GM21619 (cell line): ENCODE measurements around the gene CCDC60.

Experiments
- ATAC-seq: cut with Tn5 transposase; IDR thresholded peaks from one replicate; pipeline ENCODE4 v1.9.1; 2021; ENCODE audit not compliant: unreplicated experiment

The CCDC60 gene

DNA sequence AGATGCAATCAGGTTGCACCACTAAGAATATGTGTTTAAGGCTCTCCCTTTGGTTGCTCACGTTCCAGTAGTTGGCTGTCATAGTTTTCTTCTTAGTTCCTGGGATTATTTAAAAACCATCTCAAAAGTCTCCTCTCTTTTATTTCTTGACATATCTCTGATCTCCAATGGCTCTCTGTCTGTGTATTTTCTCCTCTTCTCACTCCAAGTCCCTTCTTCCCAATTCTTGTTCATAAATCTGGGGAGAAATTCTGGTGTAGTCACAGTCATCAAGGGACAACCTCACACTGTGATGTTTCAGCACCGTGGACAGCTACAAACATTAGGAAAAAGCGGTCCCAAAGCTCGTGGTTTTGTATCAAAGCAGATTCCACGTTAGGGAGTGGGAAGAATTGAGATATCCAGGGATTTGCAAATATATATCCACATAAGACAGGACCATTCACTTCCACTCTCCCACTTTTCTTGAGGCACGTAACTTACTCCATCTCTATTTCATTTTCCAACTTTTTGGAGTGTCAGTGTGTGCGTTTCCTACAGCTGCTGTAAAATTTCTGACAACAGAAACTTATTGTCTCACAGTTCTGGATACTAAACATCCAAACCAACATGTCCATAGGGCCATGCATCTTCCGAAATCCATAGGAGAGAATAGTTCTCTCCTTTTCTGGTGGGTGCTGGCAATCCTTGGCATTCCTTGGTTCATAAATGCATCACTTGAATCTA lies 178.4 kb downstream of the CCDC60 start:
- ATAC-seq, result no peak

DNA sequence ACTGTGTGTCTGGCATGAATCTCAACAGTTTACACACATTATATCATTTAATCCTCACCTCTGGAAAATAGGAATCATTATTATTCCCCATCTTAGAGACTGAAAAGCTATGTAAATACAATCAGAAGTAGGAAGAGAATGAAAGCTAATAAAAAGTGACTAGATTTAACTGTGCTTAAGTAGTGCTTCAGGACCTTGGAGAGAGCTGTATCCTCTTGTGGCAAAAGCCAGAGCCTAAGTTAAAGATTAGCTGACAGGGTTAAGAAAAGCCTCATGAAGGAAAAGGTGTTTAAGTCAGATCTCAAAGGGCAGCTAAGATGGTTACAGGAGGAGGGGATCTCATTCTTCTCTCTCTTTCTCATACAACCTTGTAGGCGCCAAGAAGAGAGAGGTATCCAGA lies 193.7 kb downstream of the CCDC60 start:
- no peak for ATAC-seq

DNA sequence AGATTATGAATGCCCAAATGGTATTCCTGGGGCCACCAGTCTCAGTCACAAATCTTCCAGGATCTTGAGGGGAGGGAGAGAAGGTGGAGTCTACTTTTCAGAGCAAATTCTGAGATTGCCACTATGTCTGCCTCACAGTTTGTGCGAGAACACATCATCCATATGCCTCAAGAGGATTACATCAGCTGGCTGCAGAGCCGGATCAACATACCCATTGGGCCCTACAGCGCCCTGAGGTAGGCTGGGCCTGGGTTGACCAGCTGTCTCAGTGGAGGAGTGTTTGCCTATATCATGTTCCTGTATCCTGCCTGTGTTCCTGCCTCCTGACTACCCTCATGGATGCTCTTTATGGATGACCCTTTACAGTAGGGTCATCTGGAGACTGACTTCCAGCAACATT lies 205.9 kb downstream of the CCDC60 start:
- no peak for ATAC-seq

DNA sequence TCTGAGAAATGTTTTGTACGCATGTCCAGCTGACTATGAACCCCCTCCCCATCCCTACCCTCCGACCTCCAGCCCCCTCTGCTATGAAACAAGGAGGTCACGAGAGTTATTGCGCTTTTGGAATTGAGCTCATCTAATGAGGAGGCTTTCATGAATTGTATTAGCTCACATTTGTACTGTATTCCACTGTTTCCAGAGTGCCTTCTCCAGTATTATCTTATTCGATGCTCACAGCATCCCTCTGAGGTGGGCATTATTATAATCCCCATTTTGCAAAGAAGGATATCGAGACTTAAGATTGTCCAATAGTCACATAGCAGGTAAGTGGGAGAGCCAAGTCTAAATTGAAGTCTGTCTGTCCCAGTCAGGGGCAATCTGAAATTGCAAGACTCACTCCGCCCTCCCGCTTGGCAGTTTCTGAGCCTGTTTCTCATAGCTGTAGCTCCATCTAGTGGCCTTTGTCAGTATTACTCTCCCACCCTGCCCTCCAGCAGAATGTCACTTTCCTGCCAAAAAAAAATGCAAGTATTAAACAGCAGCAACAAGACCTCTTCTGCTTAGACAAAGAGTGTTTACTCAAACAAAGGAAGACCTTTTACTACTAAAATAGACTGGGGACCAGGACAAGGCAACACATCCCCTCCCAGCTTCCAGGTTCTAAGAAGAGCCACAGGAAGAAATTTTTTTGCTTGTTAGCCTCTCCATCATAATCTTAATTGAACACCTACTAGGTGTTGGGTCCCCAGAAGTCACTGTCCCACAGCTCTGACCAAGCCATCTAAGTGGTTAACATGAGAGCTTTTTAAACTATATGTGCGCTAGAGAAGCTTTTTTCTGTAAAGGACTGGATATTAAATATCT lies 210.5 kb downstream of the CCDC60 start:
- ATAC-seq, result no peak

DNA sequence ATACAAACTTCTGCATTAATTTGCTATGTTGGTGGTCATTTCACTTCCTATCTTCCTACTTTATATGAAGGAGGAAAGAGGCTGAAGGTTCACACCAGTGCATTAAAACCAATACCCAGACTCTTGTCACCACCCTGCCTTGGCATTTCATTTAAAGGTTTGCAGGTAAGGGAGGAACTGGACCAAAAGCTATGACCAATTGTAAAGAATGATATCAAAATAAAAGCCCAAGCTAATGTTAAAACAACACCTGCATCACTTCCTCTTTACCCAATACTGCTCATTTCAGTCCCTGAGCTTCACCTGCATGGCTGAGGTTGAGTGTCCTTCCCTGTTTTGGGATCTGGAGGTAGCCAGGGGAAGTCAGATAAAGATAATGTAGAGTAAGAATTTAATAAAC lies 211.8 kb downstream of the CCDC60 start:
- no peak for ATAC-seq

DNA sequence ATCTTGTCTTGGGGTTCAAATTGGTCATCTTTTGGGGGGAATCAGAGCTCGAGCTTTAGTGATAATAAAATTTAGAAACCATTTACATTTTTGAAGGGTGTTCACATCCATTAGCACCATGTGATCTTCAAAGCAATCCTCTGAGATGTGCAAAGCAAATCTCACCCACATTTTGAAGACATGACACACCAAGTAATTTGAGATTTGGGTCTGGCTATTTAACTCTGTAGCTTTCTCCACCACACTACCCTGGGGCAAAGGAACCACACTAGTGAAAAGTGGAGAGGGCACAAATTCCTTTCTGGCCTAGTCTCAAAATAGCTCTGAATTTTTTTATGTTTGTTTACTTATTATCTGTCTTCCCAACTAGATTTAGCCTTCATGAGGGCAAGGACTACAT lies 212.5 kb downstream of the CCDC60 start:
- no peak for ATAC-seq

DNA sequence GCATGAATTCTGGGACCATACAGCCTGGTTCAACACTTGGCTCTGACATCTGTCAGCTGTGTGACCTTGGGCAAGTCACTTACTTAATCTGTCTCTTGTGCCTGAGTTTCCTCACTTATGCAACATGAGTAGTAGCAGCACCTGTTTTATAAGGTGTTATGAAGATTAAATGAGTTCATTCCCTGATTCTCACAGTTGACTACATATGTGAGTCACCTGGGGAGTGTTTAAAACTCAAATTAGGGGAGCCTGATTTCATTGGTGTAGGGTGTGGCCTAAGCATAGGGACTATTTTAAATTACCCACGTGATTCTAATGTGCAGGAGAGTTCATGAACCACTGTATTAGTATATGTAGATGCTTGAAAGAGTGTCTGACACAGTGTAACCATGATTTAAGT lies 222.3 kb downstream of the CCDC60 start:
- no peak for ATAC-seq

DNA sequence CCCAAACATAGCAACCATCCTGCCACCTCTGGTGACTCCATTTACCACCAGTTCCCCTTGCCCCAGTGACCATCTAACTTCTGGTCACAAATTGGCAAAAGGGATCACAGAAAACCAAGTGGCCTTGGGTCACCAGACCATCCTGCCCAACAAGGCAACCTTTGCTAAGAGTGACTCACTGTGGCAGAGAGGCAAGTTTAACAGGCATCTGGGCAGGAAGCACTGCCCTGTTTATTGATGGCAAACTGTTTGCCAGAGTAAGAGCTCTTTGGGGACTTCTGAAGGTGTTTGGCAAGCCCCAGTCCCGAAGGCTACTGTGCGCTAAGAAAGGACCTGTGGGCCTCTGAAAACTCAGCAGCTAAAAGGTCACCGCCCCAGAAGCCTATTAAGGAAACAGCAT lies 230.9 kb downstream of the CCDC60 start:
- no peak for ATAC-seq

DNA sequence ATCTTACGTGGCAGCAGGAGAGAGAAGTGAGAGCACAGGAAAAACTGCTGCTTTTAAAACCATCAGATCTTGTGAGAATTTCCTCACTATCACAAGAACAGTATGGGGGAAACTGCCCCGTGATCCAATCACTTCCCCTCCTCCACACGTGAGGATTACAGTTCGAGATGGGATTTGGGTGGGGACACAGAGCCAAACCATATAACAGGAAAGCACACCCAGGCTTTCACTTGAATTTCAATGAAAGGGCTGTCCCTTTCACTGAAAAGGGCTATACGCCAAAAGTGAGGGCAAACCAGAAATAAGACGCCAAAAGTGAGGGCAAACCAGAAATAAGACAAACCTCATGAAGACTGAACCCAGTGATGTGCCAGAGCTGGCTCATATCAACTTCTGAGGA lies 236.2 kb downstream of the CCDC60 start:
- ATAC-seq, result no peak

DNA sequence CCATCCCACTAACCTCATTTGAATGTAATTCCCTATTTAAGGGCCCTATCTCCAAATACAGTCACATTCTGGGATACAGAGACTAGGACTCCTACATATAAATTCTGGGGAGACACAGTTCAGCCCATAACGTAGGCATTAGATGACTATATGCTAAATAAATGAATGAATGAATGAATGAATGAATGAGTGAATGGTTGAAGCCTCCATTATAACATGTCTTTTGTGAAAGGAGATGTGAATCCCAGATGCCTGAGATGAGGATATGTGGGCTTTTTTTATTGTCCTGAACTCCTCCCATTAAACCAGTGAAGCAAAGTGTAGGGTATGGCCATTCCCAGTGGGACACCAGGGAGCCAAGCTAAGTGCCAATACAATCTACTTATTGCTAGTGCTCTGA lies 238.6 kb downstream of the CCDC60 start:
- ATAC-seq, result no peak

DNA sequence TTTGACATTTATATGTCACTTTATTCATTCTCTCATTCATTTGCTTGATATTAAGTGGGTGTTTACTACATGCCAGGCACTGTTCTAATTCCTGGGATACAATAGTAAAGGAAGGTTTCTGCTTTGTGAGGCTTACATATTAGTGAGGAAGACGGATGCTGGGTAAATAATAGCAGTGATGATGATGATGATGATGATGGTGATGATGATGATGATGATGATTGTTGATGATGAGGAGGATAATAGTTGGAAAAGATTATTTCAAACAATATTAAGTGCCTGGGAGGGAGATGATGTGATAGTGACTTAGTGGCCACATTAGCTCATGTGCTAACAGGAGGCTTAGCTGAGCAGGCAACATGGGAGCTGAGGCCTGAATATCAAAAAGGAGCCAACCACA lies 239.7 kb downstream of the CCDC60 start:
- no peak for ATAC-seq

DNA sequence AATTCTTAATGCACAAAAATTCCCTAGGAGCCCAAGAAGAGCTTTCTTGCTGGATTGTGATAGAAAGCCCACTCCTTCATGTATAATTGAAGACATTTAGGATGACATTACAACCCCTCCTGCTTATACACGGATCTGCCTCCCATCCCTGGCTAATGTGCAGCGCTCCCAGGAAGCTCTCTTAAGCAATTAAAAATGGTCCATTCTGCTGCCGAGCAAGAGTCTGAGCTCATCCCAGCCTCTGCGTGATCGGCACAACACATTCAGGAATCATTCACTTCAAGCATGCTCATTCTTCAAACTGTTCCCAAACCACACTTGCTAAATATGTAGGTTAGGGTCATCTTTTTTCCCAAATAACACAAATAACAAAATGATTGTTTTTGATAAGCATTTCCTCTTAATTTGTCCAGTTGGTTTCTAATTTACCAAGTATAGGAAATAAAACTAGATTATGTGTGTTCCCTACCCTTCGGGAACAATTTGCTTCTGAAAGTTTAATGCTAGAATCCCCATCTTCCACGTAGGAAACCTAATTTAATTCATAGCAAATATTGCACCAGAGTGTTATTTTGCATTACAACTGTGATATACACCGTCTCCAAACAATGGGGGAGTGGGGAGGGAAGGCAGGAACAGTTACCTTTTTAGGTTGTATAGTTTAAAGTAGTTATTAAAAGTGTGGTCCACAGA lies 241.7 kb downstream of the CCDC60 start:
- no peak for ATAC-seq

DNA sequence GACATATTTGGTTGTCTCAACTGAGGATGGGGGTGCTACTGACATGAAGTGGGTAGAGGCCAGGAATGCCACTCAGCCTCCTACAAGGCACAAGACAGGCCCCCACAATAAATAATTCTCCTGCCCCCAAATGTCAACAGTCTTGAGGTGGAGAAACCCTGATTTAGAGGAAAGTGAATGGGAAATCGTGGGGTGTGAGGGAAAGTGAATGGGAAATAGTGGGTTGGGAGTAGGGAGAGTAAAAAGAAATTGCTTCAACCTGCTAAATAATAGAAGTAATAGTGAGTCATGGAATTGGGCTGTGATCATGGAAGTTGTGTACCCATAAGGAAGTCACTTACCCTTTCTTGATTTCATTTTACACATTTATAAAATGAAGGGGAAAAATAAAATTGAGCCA lies 242.4 kb downstream of the CCDC60 start:
- ATAC-seq, result no peak

DNA sequence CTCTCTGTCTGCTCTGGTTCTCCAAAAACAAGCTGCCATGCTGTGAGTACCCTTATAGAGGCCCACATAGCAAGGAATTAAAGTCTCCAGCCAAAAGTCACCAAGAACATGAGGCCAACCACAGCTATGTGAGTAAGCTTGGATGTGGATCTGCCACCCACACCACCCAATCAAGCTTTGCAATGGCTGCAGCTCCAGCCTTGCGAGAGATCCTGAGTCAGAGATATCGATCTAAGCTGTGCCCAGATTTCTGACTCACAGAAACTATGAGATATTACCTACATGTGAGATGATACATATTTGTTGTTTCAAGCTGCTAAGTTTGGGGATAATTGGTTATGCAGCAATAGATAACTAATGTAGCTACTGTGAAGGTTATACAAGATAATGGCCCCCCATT lies 243.6 kb downstream of the CCDC60 start:
- ATAC-seq, result no peak

DNA sequence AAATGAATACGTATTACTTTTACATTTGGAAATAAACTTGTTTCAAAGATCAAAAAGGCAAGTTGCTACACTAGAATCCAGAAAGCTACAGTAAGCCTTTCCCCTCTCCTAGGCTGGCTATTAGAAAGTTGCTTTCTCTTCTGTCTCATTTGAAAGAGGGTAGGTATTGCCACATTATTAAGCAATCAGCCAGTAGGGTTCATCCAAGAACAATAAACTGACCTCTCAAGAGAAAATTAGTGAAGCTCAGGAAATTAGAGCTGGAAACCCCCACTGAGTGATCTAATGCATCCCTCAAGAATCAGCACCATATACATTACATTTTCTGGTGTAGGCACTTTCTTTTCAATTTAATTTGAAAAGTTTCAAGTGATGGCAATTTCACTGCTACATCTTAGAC lies 254.6 kb downstream of the CCDC60 start:
- no peak for ATAC-seq

DNA sequence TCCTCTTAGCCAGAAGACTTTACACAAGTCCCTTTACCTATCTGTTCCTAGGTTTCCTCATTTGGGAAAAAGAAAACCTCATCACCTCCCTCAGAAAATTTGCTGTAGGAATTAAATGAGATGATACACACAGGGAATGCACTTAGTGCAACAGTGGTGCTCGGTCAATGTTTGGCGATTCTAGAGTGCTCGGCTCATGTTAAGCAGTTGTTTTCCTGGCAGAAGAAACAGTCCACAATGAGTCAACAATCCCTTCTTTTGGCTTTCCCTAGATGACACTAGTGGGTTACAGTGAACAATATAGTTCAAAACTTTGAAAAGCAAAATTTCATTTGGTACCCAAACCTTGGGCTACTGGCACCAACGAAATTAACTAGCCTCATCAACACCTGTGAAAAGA lies 255.1 kb downstream of the CCDC60 start:
- ATAC-seq, result no peak
